NT2/D1 (cell line): Measurements from ENCODE around the gene SUN5.

Experiments
- SUZ12 ChIP-seq: IDR thresholded peaks from 2 replicates; pipeline ENCODE4 v1.6.1; 2011; ENCODE audit not compliant: insufficient read length, insufficient read depth; ENCODE audit errors: extremely low read depth
- YY1 ChIP-seq: IDR thresholded peaks from 2 replicates; pipeline ENCODE4 v1.6.1; 2011; ENCODE audit not compliant: insufficient read length, insufficient read depth
- ZNF274 ChIP-seq: IDR thresholded peaks from 2 replicates; pipeline ENCODE4 v1.6.1; 2011; ENCODE audit warnings: mild to moderate bottlenecking, low read depth, low read length

DNA sequence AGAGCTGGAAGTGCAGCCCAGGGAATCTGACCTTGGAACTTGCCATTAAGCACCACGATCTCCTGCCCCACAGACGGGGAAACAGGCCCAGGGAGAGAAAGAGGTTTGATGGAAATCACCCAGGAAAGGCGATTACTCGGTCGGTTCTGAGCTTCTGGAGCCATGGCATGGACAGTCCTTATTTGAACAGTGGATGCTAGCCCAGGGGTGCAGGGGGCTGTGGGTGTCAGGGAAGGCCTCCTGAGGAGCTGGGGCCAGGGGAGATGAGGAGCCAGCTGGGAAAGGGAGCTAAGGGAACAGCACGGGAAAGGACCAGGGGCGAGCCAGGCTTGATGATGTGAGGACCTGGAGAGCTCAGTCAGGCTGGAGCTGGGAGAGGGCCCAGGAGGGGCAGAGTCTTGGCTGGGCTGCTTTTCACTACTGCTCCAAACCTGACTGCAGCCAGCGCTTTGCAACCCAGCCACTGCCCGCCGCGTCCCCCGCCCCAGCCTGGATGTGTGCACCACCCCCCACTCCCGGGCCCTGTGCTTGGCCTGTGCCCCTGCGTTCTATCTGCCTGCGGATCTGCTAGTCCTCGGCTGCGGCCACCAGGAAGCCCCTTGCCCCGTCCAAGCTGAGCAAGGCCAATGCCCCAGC lies 17.8 kb downstream of the SUN5 start:
- TF ChIP-seq YY1 (no peak), SUZ12 (no peak), ZNF274 (no peak)
